A549 (cell line): ENCODE measurements around the gene ZNF324. TPM values are rescaled to one million over a fixed set of nuclear protein-coding genes. Genes with fewer than 3 reads are reported as not detected.
A peak's percentile ranks its signal among the peaks of the same experiment; 100 is the strongest.

Experiments
- ATAC-seq, 2 experiments: fragments of 200-7000 bp in 1 of 2; fragments of >200 bp in 1 of 2; cut with Nextera tagmentation in 1 of 2; cut with Tn5 transposase in 1 of 2; 3 replicates each; pipeline versions ENCODE4 v1.8.0 to v1.9.1; 2018 to 2020; ENCODE audit warnings: mild to moderate bottlenecking in 1 of 2, moderate library complexity in 1 of 2
- CTCF ChIA-PET: fragments of 300-600 bp; sonication (Branson Sonifier 250); formaldehyde crosslinking; extraction: SDS; loops from one replicate; lab custom pipeline; 2021; ENCODE audit warnings: antibody characterized with exemption, inconsistent platforms; lab: Yijun Ruan, JAX
- POLR2A ChIA-PET: fragments of 350-600 bp; formaldehyde crosslinking; extraction: SDS; loops from one replicate; lab custom pipeline; 2021; ENCODE audit warnings: antibody characterized with exemption, inconsistent platforms; lab: Yijun Ruan, JAX
- DNase-seq, 2 experiments: peaks; one replicate each; pipeline versions ENCODE4 v3.0.0 to v3.0.0-alpha.2; 2011 to 2016; ENCODE audit warnings: low read depth in 1 of 2, low spot score in 1 of 2
- FAIRE-seq: peaks from 2 replicates; lab custom pipeline; 2011; peaks lifted over from hg19 to GRCh38; lab: Jason Lieb, UNC
- H3K27ac ChIP-seq, 2 experiments: fragments of >200 bp; sonication (Bioruptor Twin); formaldehyde crosslinking; 3 replicates each; pipeline ENCODE4 v1.5.1; 2016 to 2017
- H3K4me1 ChIP-seq: fragments of >200 bp; sonication (Bioruptor Twin); formaldehyde crosslinking; 3 replicates; pipeline ENCODE4 v1.6.1; 2016
- H3K4me2 ChIP-seq: fragments of >200 bp; sonication (Bioruptor Twin); formaldehyde crosslinking; 3 replicates; pipeline ENCODE4 v1.6.1; 2016
- H3K4me3 ChIP-seq: fragments of >200 bp; sonication (Bioruptor Twin); formaldehyde crosslinking; 3 replicates; pipeline ENCODE4 v1.5.1; 2016
- H3K9me3 ChIP-seq: fragments of >200 bp; sonication (Bioruptor Twin); formaldehyde crosslinking; 3 replicates; pipeline ENCODE4 v1.6.1; 2016
- BHLHE40 ChIP-seq: IDR thresholded peaks from 2 replicates; pipeline ENCODE4 v1.6.1; 2012; ENCODE audit warnings: low read depth, low read length, inconsistent platforms
- CBX2 ChIP-seq: fragments of 200-600 bp; sonication (generic); IDR thresholded peaks from 2 replicates; pipeline ENCODE4 v1.6.1; 2016; ENCODE audit warnings: low read depth, mild to moderate bottlenecking, borderline replicate concordance
- CEBPB ChIP-seq, 2 experiments: fragments of >200 bp in 1 of 2; sonication (Bioruptor Twin) in 1 of 2; formaldehyde crosslinking in 1 of 2; IDR thresholded peaks; 2 replicates each; pipeline ENCODE4 v1.6.1; 2012 to 2016
- EHF ChIP-seq: fragments of 250-450 bp; sonication (Bioruptor Pico); IDR thresholded peaks from 2 replicates; pipeline ENCODE4 v1.5.0; 2020; ENCODE audit warnings: mild to moderate bottlenecking
- FOXS1 ChIP-seq: fragments of 250-450 bp; sonication (Bioruptor Pico); IDR thresholded peaks from 2 replicates; pipeline ENCODE4 v1.5.0; 2020; ENCODE audit warnings: mild to moderate bottlenecking, moderate library complexity
- GATA3 ChIP-seq: IDR thresholded peaks from 2 replicates; pipeline ENCODE4 v1.6.1; 2012; ENCODE audit warnings: borderline replicate concordance
- HDAC2 ChIP-seq: fragments of 200-600 bp; sonication (generic); IDR thresholded peaks from 2 replicates; pipeline ENCODE4 v1.6.1; 2016
- HOXB13 ChIP-seq: fragments of 250-450 bp; sonication (Bioruptor Pico); IDR thresholded peaks from 2 replicates; pipeline ENCODE4 v1.5.0; 2020; ENCODE audit warnings: low read depth, mild to moderate bottlenecking, moderate library complexity
- HOXB5 ChIP-seq: fragments of 250-450 bp; sonication (Bioruptor Pico); IDR thresholded peaks from 2 replicates; pipeline ENCODE4 v1.5.0; 2020; ENCODE audit warnings: mild to moderate bottlenecking, moderate library complexity
- KDM5A ChIP-seq: fragments of 200-600 bp; sonication (generic); IDR thresholded peaks from 2 replicates; pipeline ENCODE4 v1.6.1; 2016; ENCODE audit warnings: antibody characterized with exemption, mild to moderate bottlenecking
- MYC ChIP-seq: IDR thresholded peaks from 2 replicates; pipeline ENCODE4 v1.6.1; 2012; ENCODE audit warnings: mild to moderate bottlenecking, inconsistent platforms, low read length, improper control_type of control experiment, borderline replicate concordance
- NR3C1 ChIP-seq: fragments of >200 bp; sonication (Bioruptor Twin); formaldehyde crosslinking; IDR thresholded peaks from 3 replicates; pipeline ENCODE4 v1.6.1; 2017
- PHF8 ChIP-seq: fragments of 200-600 bp; sonication (generic); IDR thresholded peaks from 2 replicates; pipeline ENCODE4 v1.6.1; 2016; ENCODE audit warnings: low read depth, mild to moderate bottlenecking, antibody characterized with exemption, moderate library complexity, borderline replicate concordance
- POLR2A ChIP-seq: IDR thresholded peaks from 2 replicates; pipeline ENCODE4 v1.6.1; 2012; ENCODE audit warnings: mild to moderate bottlenecking, low read length
- RAD21 ChIP-seq, 2 experiments: fragments of >200 bp in 1 of 2; sonication (Bioruptor Twin) in 1 of 2; formaldehyde crosslinking in 1 of 2; IDR thresholded peaks in 1 of 2; conservative IDR thresholded peaks in 1 of 2; 2 replicates in 1 of 2; 3 replicates in 1 of 2; pipeline ENCODE4 v1.6.1; 2012 to 2018; ENCODE audit warnings: inconsistent platforms in 1 of 2
- RARB ChIP-seq: fragments of 250-450 bp; sonication (Bioruptor Pico); IDR thresholded peaks from 2 replicates; pipeline ENCODE4 v1.8.0; 2021; ENCODE audit warnings: mild to moderate bottlenecking, moderate library complexity
- RNF2 ChIP-seq: fragments of 200-600 bp; sonication (generic); IDR thresholded peaks from 2 replicates; pipeline ENCODE4 v1.6.1; 2016; ENCODE audit warnings: low read depth, mild to moderate bottlenecking, antibody characterized with exemption, moderate library complexity, borderline replicate concordance
- TFCP2L1 ChIP-seq: fragments of 250-450 bp; sonication (Bioruptor Pico); IDR thresholded peaks from 2 replicates; pipeline ENCODE4 v1.5.0; 2021; ENCODE audit warnings: mild to moderate bottlenecking
- ZFP36 ChIP-seq: fragments of 450-650 bp; IDR thresholded peaks from 2 replicates; pipeline ENCODE4 v1.6.1; 2014; ENCODE audit warnings: borderline replicate concordance; ENCODE audit not compliant: partially characterized antibody
- WGBS: methylation state at CpG from one replicate; pipeline ENCODE4 v1.1.6; 2017; ENCODE audit errors: missing lambda C conversion rate; 5-methylcytosine and 5-hydroxymethylcytosine counted together
- polyA plus RNA-seq, 4 experiments: library from polyadenylated mRNA; depleted of rRNA in 3 of 4; stranded (reverse); fragments of >200 nt; fragmentation: RNase III in 1 of 4; extraction: RNeasy Plus Mini Kit Qiagen cat#74134 plus additional on column Dnase treatment in 1 of 4; gene quantifications; 2 replicates in 3 of 4; 3 replicates in 1 of 4; pipeline ENCODE4 v1.2.3, GENCODE V29; 2011 to 2017
- TF ChIP-seq, protein P1 (sequence below): fragments of 200-600 bp; sonication (generic); IDR thresholded peaks from 2 replicates; pipeline ENCODE4 v1.6.1; 2016; ENCODE audit warnings: antibody characterized with exemption, mild to moderate bottlenecking, moderate library complexity
- TF ChIP-seq, protein P2 (sequence below): IDR thresholded peaks from 2 replicates; pipeline ENCODE4 v1.6.1; 2012
- TF ChIP-seq, protein P3 (sequence below): IDR thresholded peaks from 2 replicates; pipeline ENCODE4 v1.6.1; 2012

Gene ZNF324
- polyA plus RNA-seq, 2 of the 4 experiments (the other 2 are of a cell fraction), result 3.0 to 6.9 TPM

GRCh38 chr19:58519355-58520256 is 52.7 kb downstream of the ZNF324 start, which contains the start of gene ZBTB45 (continued):
- TF ChIP-seq, protein P1, sequence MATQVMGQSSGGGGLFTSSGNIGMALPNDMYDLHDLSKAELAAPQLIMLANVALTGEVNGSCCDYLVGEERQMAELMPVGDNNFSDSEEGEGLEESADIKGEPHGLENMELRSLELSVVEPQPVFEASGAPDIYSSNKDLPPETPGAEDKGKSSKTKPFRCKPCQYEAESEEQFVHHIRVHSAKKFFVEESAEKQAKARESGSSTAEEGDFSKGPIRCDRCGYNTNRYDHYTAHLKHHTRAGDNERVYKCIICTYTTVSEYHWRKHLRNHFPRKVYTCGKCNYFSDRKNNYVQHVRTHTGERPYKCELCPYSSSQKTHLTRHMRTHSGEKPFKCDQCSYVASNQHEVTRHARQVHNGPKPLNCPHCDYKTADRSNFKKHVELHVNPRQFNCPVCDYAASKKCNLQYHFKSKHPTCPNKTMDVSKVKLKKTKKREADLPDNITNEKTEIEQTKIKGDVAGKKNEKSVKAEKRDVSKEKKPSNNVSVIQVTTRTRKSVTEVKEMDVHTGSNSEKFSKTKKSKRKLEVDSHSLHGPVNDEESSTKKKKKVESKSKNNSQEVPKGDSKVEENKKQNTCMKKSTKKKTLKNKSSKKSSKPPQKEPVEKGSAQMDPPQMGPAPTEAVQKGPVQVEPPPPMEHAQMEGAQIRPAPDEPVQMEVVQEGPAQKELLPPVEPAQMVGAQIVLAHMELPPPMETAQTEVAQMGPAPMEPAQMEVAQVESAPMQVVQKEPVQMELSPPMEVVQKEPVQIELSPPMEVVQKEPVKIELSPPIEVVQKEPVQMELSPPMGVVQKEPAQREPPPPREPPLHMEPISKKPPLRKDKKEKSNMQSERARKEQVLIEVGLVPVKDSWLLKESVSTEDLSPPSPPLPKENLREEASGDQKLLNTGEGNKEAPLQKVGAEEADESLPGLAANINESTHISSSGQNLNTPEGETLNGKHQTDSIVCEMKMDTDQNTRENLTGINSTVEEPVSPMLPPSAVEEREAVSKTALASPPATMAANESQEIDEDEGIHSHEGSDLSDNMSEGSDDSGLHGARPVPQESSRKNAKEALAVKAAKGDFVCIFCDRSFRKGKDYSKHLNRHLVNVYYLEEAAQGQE, result no peak
- TF ChIP-seq BHLHE40 (no peak), NR3C1 (no peak), RAD21 (conservative IDR thresholded peaks at IDR 0.05 in 1 of 2, IDR thresholded peaks at IDR 0.05 in 1 of 2) (peak; percentile 83 to 92), KDM5A (peak; percentile 98), HDAC2 (no peak; the same call in 1 of the 2 replicates), POLR2A (peak; percentile 84), ZFP36 (peak; percentile 27), HOXB13 (CRISPR knock-in tag) (0 out of 2 replicates have a peak, but pooled peaks have one; percentile 66), PHF8 (peak; percentile 80), MYC (peak; percentile 80), GATA3 (peak; percentile 75), FOXS1 (CRISPR knock-in tag) (peak; percentile 65; the same call in 1 of the 2 replicates), CEBPB (IDR thresholded peaks at IDR 0.05) (peak in 1 of 2 experiments; percentile 67; a peak in 2 of 4 replicates), RARB (CRISPR knock-in tag) (peak; percentile 71; the same call in 1 of the 2 replicates)
- TF ChIP-seq, protein P2, sequence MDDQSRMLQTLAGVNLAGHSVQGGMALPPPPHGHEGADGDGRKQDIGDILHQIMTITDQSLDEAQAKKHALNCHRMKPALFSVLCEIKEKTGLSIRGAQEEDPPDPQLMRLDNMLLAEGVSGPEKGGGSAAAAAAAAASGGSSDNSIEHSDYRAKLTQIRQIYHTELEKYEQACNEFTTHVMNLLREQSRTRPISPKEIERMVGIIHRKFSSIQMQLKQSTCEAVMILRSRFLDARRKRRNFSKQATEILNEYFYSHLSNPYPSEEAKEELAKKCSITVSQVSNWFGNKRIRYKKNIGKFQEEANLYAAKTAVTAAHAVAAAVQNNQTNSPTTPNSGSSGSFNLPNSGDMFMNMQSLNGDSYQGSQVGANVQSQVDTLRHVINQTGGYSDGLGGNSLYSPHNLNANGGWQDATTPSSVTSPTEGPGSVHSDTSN, result peak; percentile 75

DNA sequence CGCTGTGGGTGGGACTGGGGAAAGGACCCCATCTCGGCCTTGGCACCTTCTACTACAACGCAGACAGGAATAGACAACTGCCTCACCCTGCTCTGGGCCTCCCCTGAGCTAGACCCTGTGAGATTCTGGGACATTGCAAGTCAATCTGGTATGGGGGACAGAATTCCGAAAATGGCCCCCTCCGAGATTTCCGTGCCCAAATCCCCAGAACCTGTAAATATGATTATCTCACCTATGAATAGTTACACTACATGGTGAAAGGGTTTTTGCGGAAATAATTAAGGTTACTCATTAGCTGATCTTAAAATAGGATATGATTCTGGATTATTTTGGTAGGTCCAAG is 53.3 kb downstream of the ZNF324 start:
- Histone ChIP-seq H3K4me2 (peak overlapping the region; percentile 98), H3K9me3 (no peaks in the 10 kb centered on the region), H3K27ac (peak overlapping the region; percentile 86 to 92)
- DNase-seq, result no peak
- no peak for FAIRE-seq
- CTCF ChIA-PET, result interaction anchor here (0.7 to 8.6 kb wide), 54 partner anchors 9 to 1131 kb away, joined by 3 to 222 read pairs (median 6); partner anchors contain the start of genes CHMP2A, SLC27A5, TRIM28 and UBE2M
- 22% methylated on average over 6 of the region's 7 CpGs for WGBS
- TF ChIP-seq NR3C1, result no peak
- TF ChIP-seq, protein P3, sequence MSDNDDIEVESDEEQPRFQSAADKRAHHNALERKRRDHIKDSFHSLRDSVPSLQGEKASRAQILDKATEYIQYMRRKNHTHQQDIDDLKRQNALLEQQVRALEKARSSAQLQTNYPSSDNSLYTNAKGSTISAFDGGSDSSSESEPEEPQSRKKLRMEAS, result no peak
- no peak for TF ChIP-seq CBX2
- no peak for TF ChIP-seq GATA3
- TF ChIP-seq EHF (CRISPR knock-in tag), result 0 out of 2 replicates have a peak, but pooled peaks have one; percentile 64
- no peak for TF ChIP-seq RNF2
- no peak for TF ChIP-seq TFCP2L1 (CRISPR knock-in tag)
- 0 out of 5 replicates have a peak, but pooled peaks of 1 of the 2 experiments have one; percentile 6 for TF ChIP-seq RAD21 (conservative IDR thresholded peaks at IDR 0.05 in 1 of 2, IDR thresholded peaks at IDR 0.05 in 1 of 2)
- TF ChIP-seq, protein P2, result no peak
- no peak for TF ChIP-seq RARB (CRISPR knock-in tag)
- TF ChIP-seq KDM5A, result no peak
- TF ChIP-seq HOXB5 (CRISPR knock-in tag), result no peak
- TF ChIP-seq, all 56 proteins: peak for 2
- H3K4me1 ChIP-seq, result peaks cover 14% of the 10 kb centered on the region
- POLR2A ChIA-PET, result interaction anchor here (0.5 to 5.7 kb wide), 26 partner anchors 9 to 768 kb away, joined by 3 to 184 read pairs (median 6); partner anchors contain the start of genes CHMP2A, ERVK3-1, MZF1 and SLC27A5
- peak overlapping the region; percentile 65 for H3K4me3 ChIP-seq
- ATAC-seq, result no peak
